Measurements from ENCODE around the gene IDI2. TPM values are rescaled to one million over a fixed set of nuclear protein-coding genes. Genes with fewer than 3 reads are reported as not detected.

Gene IDI2
- total RNA-seq, 2 donors from 2014 or later, result not detected

DNA sequence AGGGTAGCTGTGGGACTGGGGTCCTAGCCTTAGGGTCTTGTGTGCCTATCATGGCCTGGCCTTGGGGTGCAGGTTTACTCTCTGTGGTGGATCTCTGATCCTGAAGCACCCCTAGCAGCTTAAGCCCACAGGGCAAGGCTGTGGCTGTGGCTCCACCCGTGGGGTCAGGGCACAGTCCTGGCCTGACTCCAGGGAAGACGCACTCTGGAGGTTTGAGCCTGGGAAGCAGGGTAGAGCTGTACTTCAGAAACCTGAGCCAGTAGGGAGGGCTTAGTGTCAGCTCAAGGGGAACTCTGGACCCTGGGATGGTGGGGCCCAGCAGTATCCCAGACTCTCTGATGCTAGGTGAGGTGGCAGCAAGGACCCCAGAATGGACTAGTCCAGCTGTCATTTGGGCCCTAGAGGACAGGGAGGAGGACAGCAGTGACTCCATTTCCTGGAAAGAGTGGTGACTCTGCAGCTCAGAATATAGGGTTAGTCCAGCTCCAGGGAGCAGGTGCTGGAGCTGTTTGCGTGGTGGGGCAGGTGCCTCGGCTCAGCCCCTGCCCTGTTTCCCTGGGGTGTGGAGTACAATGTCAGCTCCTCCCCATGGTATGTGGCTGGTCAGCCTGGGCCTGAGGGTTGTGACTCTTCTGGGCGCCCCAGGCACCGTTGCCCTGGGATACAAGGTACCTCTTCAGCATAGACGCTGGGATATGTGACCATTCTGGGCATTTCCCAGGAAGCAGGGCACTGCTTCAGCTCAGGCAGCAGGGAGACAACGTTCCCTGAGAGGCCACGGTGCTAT is 21.6 kb downstream of the IDI2 start:
- Histone ChIP-seq H3K4me1 (replicated peaks) (no peaks in the 10 kb centered on the region), H3K27me3 (replicated peaks; ENCODE audit: insufficient read depth) (no peaks in the 10 kb centered on the region), H3K4me3 (no peak overlapping the region), H3K36me3 (peaks cover 11 to 30% of the 10 kb centered on the region in 2 donors), H3K27ac (no peak overlapping the region), H3K9me3 (no peaks in the 10 kb centered on the region)
- WGBS, result 97% methylated on average over 8 of the region's 9 CpGs
- TF ChIP-seq, protein P1, sequence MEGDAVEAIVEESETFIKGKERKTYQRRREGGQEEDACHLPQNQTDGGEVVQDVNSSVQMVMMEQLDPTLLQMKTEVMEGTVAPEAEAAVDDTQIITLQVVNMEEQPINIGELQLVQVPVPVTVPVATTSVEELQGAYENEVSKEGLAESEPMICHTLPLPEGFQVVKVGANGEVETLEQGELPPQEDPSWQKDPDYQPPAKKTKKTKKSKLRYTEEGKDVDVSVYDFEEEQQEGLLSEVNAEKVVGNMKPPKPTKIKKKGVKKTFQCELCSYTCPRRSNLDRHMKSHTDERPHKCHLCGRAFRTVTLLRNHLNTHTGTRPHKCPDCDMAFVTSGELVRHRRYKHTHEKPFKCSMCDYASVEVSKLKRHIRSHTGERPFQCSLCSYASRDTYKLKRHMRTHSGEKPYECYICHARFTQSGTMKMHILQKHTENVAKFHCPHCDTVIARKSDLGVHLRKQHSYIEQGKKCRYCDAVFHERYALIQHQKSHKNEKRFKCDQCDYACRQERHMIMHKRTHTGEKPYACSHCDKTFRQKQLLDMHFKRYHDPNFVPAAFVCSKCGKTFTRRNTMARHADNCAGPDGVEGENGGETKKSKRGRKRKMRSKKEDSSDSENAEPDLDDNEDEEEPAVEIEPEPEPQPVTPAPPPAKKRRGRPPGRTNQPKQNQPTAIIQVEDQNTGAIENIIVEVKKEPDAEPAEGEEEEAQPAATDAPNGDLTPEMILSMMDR (IDR thresholded peaks at IDR 0.05), result no peak
- TF ChIP-seq POLR2A (IDR thresholded peaks at IDR 0.05) (no peak), POLR2AphosphoS5 (IDR thresholded peaks at IDR 0.05) (no peak)
- intact Hi-C loops (cut with DNase I), result no loop called here
- no peak for DNase-seq (ENCODE audit: low spot score)

DNA sequence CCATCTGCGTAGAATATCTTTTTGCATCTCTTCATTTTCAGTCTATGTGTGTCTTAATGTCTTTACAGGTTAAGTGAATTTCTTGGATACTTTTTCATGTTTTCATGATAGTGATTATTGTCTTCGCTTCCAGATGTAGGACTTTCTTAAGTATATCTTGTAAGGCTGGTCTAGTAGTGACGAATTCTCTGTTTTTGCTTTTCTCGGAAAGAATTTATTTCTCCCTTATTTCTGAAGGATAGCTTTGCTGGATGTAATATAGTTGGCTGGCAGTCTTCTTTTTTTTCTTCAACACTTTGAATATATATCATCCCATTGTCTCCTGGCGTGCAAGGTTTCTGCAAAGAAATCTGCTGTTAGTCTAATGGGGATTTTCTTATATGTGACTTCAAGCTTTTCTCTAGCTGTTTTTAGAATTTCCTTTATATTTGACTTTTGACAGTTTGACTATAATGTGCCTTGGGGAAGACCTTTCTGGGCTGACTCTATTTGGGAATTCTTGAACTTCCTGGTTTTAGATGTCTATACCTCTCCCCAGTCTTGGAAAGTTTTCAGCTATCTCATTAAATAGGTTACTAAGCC is 23.1 kb downstream of the IDI2 start:
- no peak for DNase-seq (ENCODE audit: low spot score)
- Histone ChIP-seq H3K36me3 (peaks cover 11 to 31% of the 10 kb centered on the region in 2 donors), H3K27me3 (replicated peaks; ENCODE audit: insufficient read depth) (no peaks in the 10 kb centered on the region), H3K4me3 (no peak overlapping the region), H3K9me3 (no peaks in the 10 kb centered on the region), H3K27ac (no peak overlapping the region), H3K4me1 (replicated peaks) (no peaks in the 10 kb centered on the region)
- TF ChIP-seq, protein P1 (IDR thresholded peaks at IDR 0.05), result no peak
- TF ChIP-seq POLR2AphosphoS5 (IDR thresholded peaks at IDR 0.05), result no peak
- no peak for TF ChIP-seq POLR2A (IDR thresholded peaks at IDR 0.05)
- intact Hi-C loops (cut with DNase I), result no loop called here
- WGBS, result 95% methylated on average over 5 of the region's 5 CpGs

DNA sequence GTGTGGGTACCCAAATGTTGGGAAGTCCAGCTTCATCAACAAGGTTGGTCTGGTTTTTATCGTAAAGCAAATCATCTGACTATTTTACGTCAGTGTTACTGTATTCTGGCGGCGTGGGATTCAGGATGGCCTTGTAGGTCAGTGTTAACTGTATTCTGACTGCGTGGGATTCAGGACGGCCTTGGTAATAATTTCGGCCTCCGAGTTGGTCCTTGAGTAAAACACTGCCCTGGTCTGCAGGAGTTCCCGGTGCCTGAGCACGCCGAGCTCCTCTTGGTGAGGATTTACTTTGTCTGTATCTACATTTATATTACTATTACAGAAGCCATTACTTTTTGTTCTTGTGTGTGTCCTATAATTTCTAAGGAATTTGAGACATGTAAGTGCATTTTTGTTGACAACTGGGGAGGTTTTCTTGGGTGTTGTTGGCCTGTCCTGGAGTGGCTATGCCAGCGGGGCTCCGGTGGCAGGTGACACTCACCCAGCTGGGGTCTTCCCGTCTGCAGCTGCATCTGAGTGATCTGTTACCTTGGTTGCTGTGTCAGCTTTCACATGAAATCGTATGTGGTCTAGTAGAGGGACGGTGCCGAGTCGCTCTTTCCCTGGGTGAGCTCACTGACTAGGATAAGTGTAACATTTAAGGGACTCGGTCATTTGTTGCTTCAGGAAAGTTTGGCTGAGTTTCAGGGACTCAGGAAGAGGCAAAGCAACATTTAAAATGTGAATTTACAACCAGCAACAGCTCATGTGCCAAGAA is 28.2 kb downstream of the IDI2 start:
- no peak overlapping the region for H3K27ac ChIP-seq

DNA sequence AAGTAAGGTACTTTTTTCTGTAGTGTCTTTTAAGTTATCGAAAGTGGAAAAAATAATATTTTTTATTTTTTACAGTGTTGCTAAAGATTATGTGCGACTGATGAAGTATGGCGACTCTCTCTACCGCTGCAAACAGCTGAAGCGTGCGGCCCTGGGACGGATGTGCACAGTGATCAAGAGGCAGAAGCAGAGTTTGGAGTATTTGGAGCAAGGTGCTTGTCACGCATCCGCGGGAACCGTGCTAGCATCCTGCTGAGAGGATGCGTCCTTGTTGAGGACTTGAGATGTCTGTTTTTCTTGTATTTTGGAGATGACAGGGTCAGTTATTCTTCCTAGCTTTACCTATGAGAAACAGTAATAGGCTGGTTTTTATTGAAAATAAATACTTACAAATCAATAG is 29.6 kb downstream of the IDI2 start:
- 96% methylated on average over 12 of the region's 12 CpGs for WGBS
- peaks cover 7 to 27% of the 10 kb centered on the region in 2 donors for H3K36me3 ChIP-seq

More for the DNA sequence above, 28.2 kb downstream of the IDI2 start:
- DNase-seq (ENCODE audit: low spot score), result no peak
- WGBS, result 83% methylated on average over 19 of the region's 19 CpGs
- TF ChIP-seq POLR2AphosphoS5 (IDR thresholded peaks at IDR 0.05) (no peak), POLR2A (IDR thresholded peaks at IDR 0.05) (no peak)
- TF ChIP-seq, protein P1 (IDR thresholded peaks at IDR 0.05), result no peak
- Histone ChIP-seq H3K36me3 (peaks cover 7 to 31% of the 10 kb centered on the region in 2 donors), H3K4me1 (replicated peaks) (no peaks in the 10 kb centered on the region), H3K4me3 (no peak overlapping the region), H3K27me3 (replicated peaks; ENCODE audit: insufficient read depth) (no peaks in the 10 kb centered on the region), H3K9me3 (no peaks in the 10 kb centered on the region)
- intact Hi-C loops (cut with DNase I), result no loop called here

More for the DNA sequence above, 29.6 kb downstream of the IDI2 start:
- H3K9me3 ChIP-seq, result no peaks in the 10 kb centered on the region
- TF ChIP-seq, protein P1 (IDR thresholded peaks at IDR 0.05), result no peak
- TF ChIP-seq POLR2AphosphoS5 (IDR thresholded peaks at IDR 0.05) (no peak), POLR2A (IDR thresholded peaks at IDR 0.05) (no peak)
- no peaks in the 10 kb centered on the region for H3K27me3 ChIP-seq (replicated peaks; ENCODE audit: insufficient read depth)
- DNase-seq (ENCODE audit: low spot score), result no peak
- intact Hi-C loops (cut with DNase I), result no loop called here
- no peaks in the 10 kb centered on the region for H3K4me1 ChIP-seq (replicated peaks)
- no peak overlapping the region for H3K27ac ChIP-seq
- H3K4me3 ChIP-seq, result no peak overlapping the region
